Measurements from ENCODE around the gene MYOCD.

MYOCD gene

GRCh38 chr17:12721581-12721980, 55.9 kb downstream of the MYOCD start:
- DNase-seq: no peak

GRCh38 chr17:12722282-12722681, 56.6 kb downstream of the MYOCD start:
- no peak for DNase-seq

- no peak for DNase-seq
Measured at GRCh38 chr17:12726131-12726530, 60.4 kb downstream of the MYOCD start.

- no peak for DNase-seq
Measured at GRCh38 chr17:12727076-12727760, 61.5 kb downstream of the MYOCD start.

GRCh38 chr17:12727881-12728280, 62.2 kb downstream of the MYOCD start:
- DNase-seq: no peak

- no peak for DNase-seq
Measured at GRCh38 chr17:12729086-12729485, 63.4 kb downstream of the MYOCD start.

GRCh38 chr17:12730421-12730820, 64.7 kb downstream of the MYOCD start:
- no peak for DNase-seq

- DNase-seq: no peak
Measured at GRCh38 chr17:12730931-12731521, 65.3 kb downstream of the MYOCD start.

- DNase-seq: no peak
Measured at GRCh38 chr17:12731839-12732238, 66.1 kb downstream of the MYOCD start.

- DNase-seq: no peak
Measured at GRCh38 chr17:12732366-12732765, 66.7 kb downstream of the MYOCD start.

- DNase-seq: no peak
Measured at GRCh38 chr17:12734926-12735325, 69.2 kb downstream of the MYOCD start.

- DNase-seq: no peak
Measured at GRCh38 chr17:12735517-12735916, 69.8 kb downstream of the MYOCD start.

- DNase-seq: no peak
Measured at GRCh38 chr17:12736526-12736925, 70.8 kb downstream of the MYOCD start.

GRCh38 chr17:12737740-12738469, 72.2 kb downstream of the MYOCD start:
- DNase-seq: no peak

- no peak for DNase-seq
Measured at GRCh38 chr17:12738624-12739023, 72.9 kb downstream of the MYOCD start.

GRCh38 chr17:12739500-12739899, 73.8 kb downstream of the MYOCD start:
- DNase-seq: no peak

GRCh38 chr17:12743046-12743445, 77.4 kb downstream of the MYOCD start:
- no peak for DNase-seq

- no peak for DNase-seq
Measured at GRCh38 chr17:12744298-12744697, 78.6 kb downstream of the MYOCD start.

- no peak for DNase-seq
Measured at GRCh38 chr17:12744786-12745185, 79.1 kb downstream of the MYOCD start.

GRCh38 chr17:12745486-12745885, 79.8 kb downstream of the MYOCD start:
- no peak for DNase-seq

GRCh38 chr17:12756786-12757185, 91.1 kb downstream of the MYOCD start:
- DNase-seq: no peak

- no peak for DNase-seq
Measured at GRCh38 chr17:12759090-12759489, 93.4 kb downstream of the MYOCD start.

- DNase-seq: no peak
Measured at GRCh38 chr17:12765548-12765947, 99.9 kb downstream of the MYOCD start.

GRCh38 chr17:12768255-12768654, 102.6 kb downstream of the MYOCD start:
- no peak for DNase-seq

Data from CD4-positive, alpha-beta T cell treated with Interferon gamma for 1 hour (primary cell).